Neural cell (in vitro differentiated cells): ENCODE results near the gene ZNF80. TPM values are rescaled to one million over a fixed set of nuclear protein-coding genes. Genes with fewer than 3 reads are reported as not detected.

ENCODE experiments used
- H2AFZ ChIP-seq: fragments of 200-600, 300-800 bp; sonication (generic), shearing (Covaris generic); 2 replicates; pipeline ENCODE4 v1.6.0; 2014; ENCODE audit warnings: low read depth, mild to moderate bottlenecking, antibody characterized with exemption, low read length, moderate library complexity
- H3F3A ChIP-seq: fragments of 200-600 bp; shearing (Covaris generic); 2 replicates; pipeline ENCODE4 v1.6.1; 2016; ENCODE audit warnings: mild to moderate bottlenecking, moderate library complexity, mixed read lengths, antibody characterized with exemption, low read length; ENCODE audit not compliant: insufficient read depth, poor library complexity, severe bottlenecking
- H3K27ac ChIP-seq: fragments of 200-600, 300-800 bp; sonication (generic), shearing (Covaris generic); 2 replicates; pipeline ENCODE4 v1.5.1; 2014; ENCODE audit warnings: mild to moderate bottlenecking, low read length, moderate library complexity
- H3K27me3 ChIP-seq: fragments of 300-800, 200-600 bp; sonication (generic), shearing (Covaris generic); 2 replicates; pipeline ENCODE4 v1.6.0; 2014; ENCODE audit warnings: mild to moderate bottlenecking, low read depth, low read length, moderate library complexity; ENCODE audit not compliant: insufficient read depth
- H3K36me3 ChIP-seq: fragments of 300-800, 200-600 bp; sonication (generic), shearing (Covaris generic); 2 replicates; pipeline ENCODE4 v1.5.1; 2014; ENCODE audit warnings: mild to moderate bottlenecking, antibody characterized with exemption, low read length, moderate library complexity; ENCODE audit not compliant: insufficient read depth
- H3K4me2 ChIP-seq: fragments of 300-800, 200-600 bp; sonication (generic), shearing (Covaris generic); 2 replicates; pipeline ENCODE4 v1.6.0; 2014; ENCODE audit warnings: mild to moderate bottlenecking, low read length
- H3K4me3 ChIP-seq: fragments of 300-800, 200-600 bp; sonication (generic), shearing (Covaris generic); 2 replicates; pipeline ENCODE4 v1.5.1; 2014; ENCODE audit warnings: mild to moderate bottlenecking, low read length, moderate library complexity
- H3K79me2 ChIP-seq: fragments of 200-600 bp; shearing (Covaris generic); replicated peaks from 2 replicates; pipeline ENCODE4 v1.6.0; 2014; ENCODE audit warnings: mild to moderate bottlenecking, low read length, moderate library complexity; ENCODE audit not compliant: insufficient read depth
- H3K9ac ChIP-seq: fragments of 300-800, 200-600 bp; sonication (generic), shearing (Covaris generic); 2 replicates; pipeline ENCODE4 v1.6.1; 2016; ENCODE audit warnings: mild to moderate bottlenecking, low read length, mixed read lengths
- H3K9me2 ChIP-seq: fragments of 200-600 bp; shearing (Covaris generic); 2 replicates; pipeline ENCODE4 v1.6.1; 2016; ENCODE audit warnings: mild to moderate bottlenecking, low read length, mixed read lengths; ENCODE audit not compliant: insufficient read depth
- H3K9me3 ChIP-seq: fragments of 200-600, 300-800 bp; sonication (generic), shearing (Covaris generic); 2 replicates; pipeline ENCODE4 v1.6.1; 2016; ENCODE audit warnings: mild to moderate bottlenecking, mixed run types, low read length, moderate library complexity, mixed read lengths
- H4K20me1 ChIP-seq: fragments of 200-600 bp; shearing (Covaris generic); 2 replicates; pipeline ENCODE4 v1.6.1; 2016; ENCODE audit warnings: mild to moderate bottlenecking, mixed run types; ENCODE audit not compliant: insufficient read depth
- EP300 ChIP-seq: fragments of 450-650 bp; conservative IDR thresholded peaks from 2 replicates; pipeline ENCODE4 v1.6.1; 2014; ENCODE audit warnings: antibody characterized with exemption, mild to moderate bottlenecking, moderate library complexity; ENCODE audit not compliant: poor library complexity, severe bottlenecking
- EZH2 ChIP-seq: fragments of 200-600, 300-800 bp; shearing (Covaris generic), sonication (generic); IDR thresholded peaks from 2 replicates; pipeline ENCODE4 v1.6.1; 2014; ENCODE audit warnings: antibody characterized with exemption, low read length, borderline replicate concordance, mild to moderate bottlenecking; ENCODE audit not compliant: insufficient read depth, poor library complexity, severe bottlenecking
- MXI1 ChIP-seq: fragments of 450-650 bp; conservative IDR thresholded peaks from 2 replicates; pipeline ENCODE4 v1.6.1; 2014; ENCODE audit warnings: antibody characterized with exemption, mild to moderate bottlenecking; ENCODE audit not compliant: poor library complexity, severe bottlenecking
- POLR2AphosphoS5 ChIP-seq: IDR thresholded peaks from 2 replicates; pipeline ENCODE4 v1.6.1; 2012
- RAD21 ChIP-seq: fragments of 450-650 bp; conservative IDR thresholded peaks from 2 replicates; pipeline ENCODE4 v1.6.1; 2014; ENCODE audit warnings: antibody characterized with exemption, mild to moderate bottlenecking, moderate library complexity
- REST ChIP-seq: IDR thresholded peaks from 2 replicates; pipeline ENCODE4 v1.6.1; 2012; ENCODE audit warnings: borderline replicate concordance
- SMC3 ChIP-seq: fragments of 450-650 bp; conservative IDR thresholded peaks from 2 replicates; pipeline ENCODE4 v1.6.1; 2014; ENCODE audit warnings: antibody characterized with exemption, mild to moderate bottlenecking, moderate library complexity; ENCODE audit not compliant: poor library complexity
- TAF1 ChIP-seq: IDR thresholded peaks from 2 replicates; pipeline ENCODE4 v1.6.1; 2012; ENCODE audit warnings: low read depth
- polyA plus RNA-seq: library from polyadenylated mRNA; depleted of rRNA; stranded (reverse); fragments of >200 nt; gene quantifications from 2 replicates; pipeline ENCODE4 v1.2.3, GENCODE V29; 2014
- TF ChIP-seq, protein P1 (sequence below): fragments of 450-650 bp; IDR thresholded peaks from 2 replicates; pipeline ENCODE4 v1.5.1; 2014; ENCODE audit warnings: antibody characterized with exemption, mild to moderate bottlenecking, moderate library complexity; ENCODE audit not compliant: poor library complexity, severe bottlenecking

The ZNF80 gene
- polyA plus RNA-seq, 1 donor from 2014 or later, result 0.17 TPM

DNA sequence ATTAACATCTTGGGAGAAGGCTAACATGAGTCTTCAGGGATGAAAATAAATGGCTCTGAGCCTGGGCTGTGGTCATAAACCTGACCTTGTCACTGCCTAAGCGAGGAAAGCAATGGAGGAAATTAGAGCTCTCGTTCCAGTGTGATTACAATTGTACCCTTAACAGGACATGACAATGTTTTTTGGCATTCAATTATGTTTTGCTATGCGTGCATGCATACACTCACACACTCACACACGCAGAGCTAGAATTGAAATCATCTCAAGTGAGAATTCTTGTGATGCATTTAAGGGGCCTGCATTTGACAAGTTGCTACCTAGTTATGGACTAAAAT is 24.1 kb downstream of the ZNF80 start:
- H3K9ac ChIP-seq, result peak overlapping the region; percentile 72
- H2AFZ ChIP-seq, result peak overlapping the region; percentile 38
- peak overlapping the region; percentile 61 for H3K4me3 ChIP-seq
- no peaks in the 10 kb centered on the region for H3F3A ChIP-seq
- H3K27me3 ChIP-seq, result no peaks in the 10 kb centered on the region
- no peak overlapping the region for H3K4me2 ChIP-seq
- peak overlapping the region; percentile 94 for H3K27ac ChIP-seq
- no peaks in the 10 kb centered on the region for H3K79me2 ChIP-seq
- TF ChIP-seq REST (no peak), MXI1 (no peak), RAD21 (no peak), POLR2AphosphoS5 (no peak), SMC3 (no peak), TAF1 (no peak), EP300 (no peak), EZH2 (no peak)
- TF ChIP-seq, protein P1, sequence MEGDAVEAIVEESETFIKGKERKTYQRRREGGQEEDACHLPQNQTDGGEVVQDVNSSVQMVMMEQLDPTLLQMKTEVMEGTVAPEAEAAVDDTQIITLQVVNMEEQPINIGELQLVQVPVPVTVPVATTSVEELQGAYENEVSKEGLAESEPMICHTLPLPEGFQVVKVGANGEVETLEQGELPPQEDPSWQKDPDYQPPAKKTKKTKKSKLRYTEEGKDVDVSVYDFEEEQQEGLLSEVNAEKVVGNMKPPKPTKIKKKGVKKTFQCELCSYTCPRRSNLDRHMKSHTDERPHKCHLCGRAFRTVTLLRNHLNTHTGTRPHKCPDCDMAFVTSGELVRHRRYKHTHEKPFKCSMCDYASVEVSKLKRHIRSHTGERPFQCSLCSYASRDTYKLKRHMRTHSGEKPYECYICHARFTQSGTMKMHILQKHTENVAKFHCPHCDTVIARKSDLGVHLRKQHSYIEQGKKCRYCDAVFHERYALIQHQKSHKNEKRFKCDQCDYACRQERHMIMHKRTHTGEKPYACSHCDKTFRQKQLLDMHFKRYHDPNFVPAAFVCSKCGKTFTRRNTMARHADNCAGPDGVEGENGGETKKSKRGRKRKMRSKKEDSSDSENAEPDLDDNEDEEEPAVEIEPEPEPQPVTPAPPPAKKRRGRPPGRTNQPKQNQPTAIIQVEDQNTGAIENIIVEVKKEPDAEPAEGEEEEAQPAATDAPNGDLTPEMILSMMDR, result no peak
- H4K20me1 ChIP-seq, result no peaks in the 10 kb centered on the region
- H3K9me3 ChIP-seq, result no peaks in the 10 kb centered on the region
- no peaks in the 10 kb centered on the region for H3K9me2 ChIP-seq
- H3K36me3 ChIP-seq, result no peaks in the 10 kb centered on the region

- Histone ChIP-seq H4K20me1 (no peaks in the 10 kb centered on the region), H2AFZ (no peak overlapping the region), H3K9me2 (no peaks in the 10 kb centered on the region), H3K9me3 (no peaks in the 10 kb centered on the region), H3K9ac (peak overlapping the region; percentile 72), H3K36me3 (no peaks in the 10 kb centered on the region), H3K4me3 (peak overlapping the region; percentile 61), H3K4me2 (no peak overlapping the region), H3K27ac (peak overlapping the region; percentile 94), H3K79me2 (no peaks in the 10 kb centered on the region), H3K27me3 (no peaks in the 10 kb centered on the region), H3F3A (no peaks in the 10 kb centered on the region)
- TF ChIP-seq EZH2, result no peak
- no peak for TF ChIP-seq POLR2AphosphoS5
- no peak for TF ChIP-seq REST
- no peak for TF ChIP-seq SMC3
- TF ChIP-seq, protein P1, result no peak
- TF ChIP-seq EP300, result no peak
- TF ChIP-seq TAF1, result no peak
- TF ChIP-seq MXI1, result no peak
- no peak for TF ChIP-seq RAD21
These were observed 24.7 kb downstream of the ZNF80 start for GRCh38 chr3:114212646-114213045.
